GM19351 (cell line): ENCODE results near the gene GKN1.

ENCODE experiments used
- ATAC-seq: cut with Tn5 transposase; IDR thresholded peaks from one replicate; pipeline ENCODE4 v1.9.1; 2021; ENCODE audit warnings: mild to moderate bottlenecking, moderate library complexity; ENCODE audit not compliant: unreplicated experiment

The GKN1 gene

GRCh38 chr2:69001879-69002278 is 27.4 kb downstream of the GKN1 start:
- no peak for ATAC-seq

- ATAC-seq = no peak
Observed at GRCh38 chr2:69003731-69004130, 29.3 kb downstream of the GKN1 start.

GRCh38 chr2:69007169-69007568 is 32.7 kb downstream of the GKN1 start:
- no peak for ATAC-seq

- no peak for ATAC-seq
Observed at GRCh38 chr2:69007603-69008002, 33.2 kb downstream of the GKN1 start.

GRCh38 chr2:69010437-69011194 is 36.2 kb downstream of the GKN1 start:
- no peak for ATAC-seq

GRCh38 chr2:69011611-69012157 is 37.2 kb downstream of the GKN1 start:
- ATAC-seq = no peak

GRCh38 chr2:69012310-69013141 is 38.1 kb downstream of the GKN1 start:
- ATAC-seq = no peak

GRCh38 chr2:69013142-69013839 is 38.9 kb downstream of the GKN1 start, which contains the start of gene ANTXR1:
Gene ANTXR1 (plus strand): TSS chr2:69013179. CDS start chr2:69013500, 321 bp downstream.
- ATAC-seq = no peak

- no peak for ATAC-seq
Observed at GRCh38 chr2:69013840-69014821, 39.7 kb downstream of the GKN1 start.

GRCh38 chr2:69017080-69017479 is 42.6 kb downstream of the GKN1 start:
- no peak for ATAC-seq

GRCh38 chr2:69017835-69018234 is 43.4 kb downstream of the GKN1 start:
- no peak for ATAC-seq

GRCh38 chr2:69018678-69019095 is 44.3 kb downstream of the GKN1 start:
- ATAC-seq = no peak

GRCh38 chr2:69020496-69021426 is 46.3 kb downstream of the GKN1 start:
- no peak for ATAC-seq

GRCh38 chr2:69021727-69022126 is 47.3 kb downstream of the GKN1 start:
- no peak for ATAC-seq

- no peak for ATAC-seq
Observed at GRCh38 chr2:69022548-69022947, 48.1 kb downstream of the GKN1 start.

- no peak for ATAC-seq
Observed at GRCh38 chr2:69023236-69023635, 48.8 kb downstream of the GKN1 start.

GRCh38 chr2:69026026-69026425 is 51.6 kb downstream of the GKN1 start:
- ATAC-seq = peak; percentile 59

- ATAC-seq = no peak
Observed at GRCh38 chr2:69026691-69027459, 52.4 kb downstream of the GKN1 start.
